Endothelial cell of umbilical vein (primary cell): ENCODE measurements around the gene ESCO1.

Experiments
- EZH2 ChIP-seq: IDR thresholded peaks from 2 replicates; pipeline ENCODE4 v1.6.1; 2012; ENCODE audit warnings: borderline replicate concordance, low read depth, mild to moderate bottlenecking, moderate library complexity, low read length, inconsistent platforms; ENCODE audit not compliant: severe bottlenecking
- GATA2 ChIP-seq: IDR thresholded peaks from 2 replicates; pipeline ENCODE4 v1.7.0; 2011; ENCODE audit warnings: low read depth, mild to moderate bottlenecking, moderate library complexity, mixed read lengths, low read length; ENCODE audit not compliant: insufficient read length, insufficient read depth
- MYC ChIP-seq: IDR thresholded peaks from one replicate; pipeline ENCODE4 v1.6.1; 2011; ENCODE audit warnings: mild to moderate bottlenecking, low read depth, low read length
- POLR2A ChIP-seq: IDR thresholded peaks from 2 replicates; pipeline ENCODE4 v1.6.1; 2012; ENCODE audit warnings: low read depth, mild to moderate bottlenecking, control low read depth, low read length
- POLR2AphosphoS5 ChIP-seq: IDR thresholded peaks from 2 replicates; pipeline ENCODE4 v1.6.1; 2012; ENCODE audit warnings: low read depth, mild to moderate bottlenecking, control low read depth, low read length, moderate library complexity; ENCODE audit not compliant: insufficient read depth
- TF ChIP-seq, protein P1 (sequence below), 2 donors: IDR thresholded peaks; 1 replicate in 1 of 2; 2 replicates in 1 of 2; pipeline ENCODE4 v1.5.1; 2011; ENCODE audit warnings: low read length in 2 of 2, mild to moderate bottlenecking in 2 of 2, moderate library complexity in 2 of 2, control low read depth in 1 of 2, inconsistent platforms in 1 of 2, low read depth in 1 of 2; ENCODE audit not compliant: insufficient read depth in 1 of 2; ENCODE audit errors: extremely low read depth in 1 of 2
- TF ChIP-seq, protein P2 (sequence below): IDR thresholded peaks from 2 replicates; pipeline ENCODE4 v1.6.1; 2011; ENCODE audit not compliant: insufficient read depth, insufficient read length

DNA sequence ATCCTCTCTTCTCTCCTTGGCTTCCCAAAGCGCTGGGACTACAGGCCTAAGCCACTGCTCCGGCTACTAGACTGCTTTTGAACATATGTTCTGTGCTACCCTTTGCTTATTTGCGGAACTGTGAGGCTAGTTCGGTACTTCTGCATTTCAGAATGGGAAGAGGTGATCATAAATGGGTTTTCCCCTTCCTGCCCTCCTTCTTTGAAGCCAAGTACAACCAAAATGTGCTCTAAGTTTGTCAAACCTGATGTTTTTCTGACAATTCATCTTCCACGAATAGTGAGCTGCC, 1.7 kb upstream of the ESCO1 start:
- TF ChIP-seq POLR2A (no peak), MYC (no peak), GATA2 (no peak), EZH2 (no peak), POLR2AphosphoS5 (no peak)
- TF ChIP-seq, protein P1, sequence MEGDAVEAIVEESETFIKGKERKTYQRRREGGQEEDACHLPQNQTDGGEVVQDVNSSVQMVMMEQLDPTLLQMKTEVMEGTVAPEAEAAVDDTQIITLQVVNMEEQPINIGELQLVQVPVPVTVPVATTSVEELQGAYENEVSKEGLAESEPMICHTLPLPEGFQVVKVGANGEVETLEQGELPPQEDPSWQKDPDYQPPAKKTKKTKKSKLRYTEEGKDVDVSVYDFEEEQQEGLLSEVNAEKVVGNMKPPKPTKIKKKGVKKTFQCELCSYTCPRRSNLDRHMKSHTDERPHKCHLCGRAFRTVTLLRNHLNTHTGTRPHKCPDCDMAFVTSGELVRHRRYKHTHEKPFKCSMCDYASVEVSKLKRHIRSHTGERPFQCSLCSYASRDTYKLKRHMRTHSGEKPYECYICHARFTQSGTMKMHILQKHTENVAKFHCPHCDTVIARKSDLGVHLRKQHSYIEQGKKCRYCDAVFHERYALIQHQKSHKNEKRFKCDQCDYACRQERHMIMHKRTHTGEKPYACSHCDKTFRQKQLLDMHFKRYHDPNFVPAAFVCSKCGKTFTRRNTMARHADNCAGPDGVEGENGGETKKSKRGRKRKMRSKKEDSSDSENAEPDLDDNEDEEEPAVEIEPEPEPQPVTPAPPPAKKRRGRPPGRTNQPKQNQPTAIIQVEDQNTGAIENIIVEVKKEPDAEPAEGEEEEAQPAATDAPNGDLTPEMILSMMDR (IDR thresholded peaks at IDR 0.05; ENCODE audit: extremely low read depth in 1 of 2, insufficient read depth in 1 of 2, low read depth in 1 of 2, low read length in 2 of 2) = no peak
- TF ChIP-seq, protein P2, sequence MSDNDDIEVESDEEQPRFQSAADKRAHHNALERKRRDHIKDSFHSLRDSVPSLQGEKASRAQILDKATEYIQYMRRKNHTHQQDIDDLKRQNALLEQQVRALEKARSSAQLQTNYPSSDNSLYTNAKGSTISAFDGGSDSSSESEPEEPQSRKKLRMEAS = no peak
